GM21576 (cell line): ENCODE results near the gene CARD10.
A peak's percentile ranks its signal among the peaks of the same experiment; 100 is the strongest.

Experiments
- ATAC-seq: cut with Tn5 transposase; IDR thresholded peaks from one replicate; pipeline ENCODE4 v1.9.1; 2021; ENCODE audit warnings: mild to moderate bottlenecking, moderate library complexity; ENCODE audit not compliant: unreplicated experiment

Gene CARD10

DNA sequence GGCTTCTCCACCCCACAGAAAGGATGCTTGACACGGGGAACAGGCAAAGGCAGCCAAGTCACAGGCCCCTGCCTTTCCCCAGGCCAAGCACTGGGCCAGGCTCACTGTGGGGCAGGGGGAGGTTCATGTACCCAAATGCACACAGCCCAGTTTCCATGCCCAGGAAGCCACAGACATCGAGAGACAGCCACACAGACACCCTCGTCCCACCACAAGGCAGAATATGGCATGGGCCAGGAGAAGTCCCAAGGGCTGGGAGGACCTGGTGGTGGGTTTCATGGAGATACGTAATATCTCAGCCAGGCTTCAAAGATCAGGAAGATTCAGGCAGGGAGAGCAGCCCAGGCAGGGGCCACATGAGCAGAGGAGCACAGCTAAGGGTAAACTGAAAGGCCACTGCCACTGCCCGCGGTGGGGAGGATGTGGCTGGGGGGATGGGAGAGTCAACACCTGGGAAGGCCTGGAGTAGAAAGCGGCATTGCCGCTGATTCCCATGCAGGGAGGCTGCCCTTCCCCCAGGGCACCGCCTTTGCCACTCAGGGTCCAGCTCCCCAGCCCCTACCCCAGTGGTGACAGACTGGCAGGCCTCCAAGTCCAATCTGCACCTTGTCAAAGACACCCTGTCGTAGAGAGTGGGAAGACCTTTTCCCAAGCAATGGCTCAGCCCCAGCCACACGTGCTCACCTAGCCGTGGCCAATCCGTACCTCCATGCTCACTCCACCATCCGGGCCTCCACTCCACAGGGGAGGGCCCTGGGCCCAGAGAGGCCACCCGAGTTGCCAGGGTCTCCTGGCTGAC is 30.7 kb downstream of the CARD10 start:
- no peak for ATAC-seq

DNA sequence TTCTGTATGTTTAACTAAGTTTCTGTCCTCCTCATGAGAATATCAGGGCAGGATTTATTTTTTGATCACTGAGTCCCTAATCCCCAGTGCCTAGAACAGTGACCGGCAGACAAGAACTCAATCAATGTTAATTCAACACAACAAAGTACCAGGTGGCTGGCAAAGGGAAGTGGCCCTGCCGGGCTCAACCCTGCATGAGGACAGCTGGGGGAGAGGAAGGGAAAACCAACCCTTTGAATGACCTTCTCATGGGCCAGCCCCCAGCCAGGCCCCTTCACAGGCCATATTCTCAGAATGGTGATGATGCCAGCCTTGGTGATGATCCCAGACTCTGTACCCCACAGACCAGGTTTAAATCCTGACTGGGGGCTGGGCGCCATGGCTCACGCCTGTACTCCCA is 31.6 kb downstream of the CARD10 start:
- ATAC-seq: no peak

DNA sequence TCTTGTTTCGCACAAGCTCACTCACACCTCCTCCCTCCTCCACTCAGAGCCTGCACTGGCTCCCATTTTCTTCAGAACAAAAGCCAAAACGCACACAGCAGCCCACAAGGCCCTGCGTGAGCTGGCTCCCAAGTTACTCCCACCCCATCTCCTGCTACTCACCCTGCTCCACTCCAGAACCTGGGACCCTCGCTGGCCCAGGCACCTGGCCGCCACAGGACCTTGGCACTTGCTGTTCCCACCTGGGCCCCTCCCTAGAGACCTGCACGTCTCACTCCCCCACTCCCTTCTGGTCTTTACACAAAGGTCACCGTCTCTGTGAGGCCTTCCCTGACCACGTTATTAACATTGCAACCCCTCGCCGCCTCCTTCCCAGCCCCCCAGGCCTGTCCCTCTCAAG is 32.1 kb downstream of the CARD10 start:
- ATAC-seq: no peak

- ATAC-seq: no peak
Observed at GRCh38 chr22:37486224-37486845, 32.9 kb downstream of the CARD10 start, which contains the start of gene MFNG. MFNG (minus strand) TSS chr22:37486384; CDS start chr22:37486177, 207 bp downstream.

- ATAC-seq: no peak
Observed at GRCh38 chr22:37485395-37486223, 33.6 kb downstream of the CARD10 start.

GRCh38 chr22:37484480-37485394 is 34.5 kb downstream of the CARD10 start:
- ATAC-seq: peak; percentile 41

DNA sequence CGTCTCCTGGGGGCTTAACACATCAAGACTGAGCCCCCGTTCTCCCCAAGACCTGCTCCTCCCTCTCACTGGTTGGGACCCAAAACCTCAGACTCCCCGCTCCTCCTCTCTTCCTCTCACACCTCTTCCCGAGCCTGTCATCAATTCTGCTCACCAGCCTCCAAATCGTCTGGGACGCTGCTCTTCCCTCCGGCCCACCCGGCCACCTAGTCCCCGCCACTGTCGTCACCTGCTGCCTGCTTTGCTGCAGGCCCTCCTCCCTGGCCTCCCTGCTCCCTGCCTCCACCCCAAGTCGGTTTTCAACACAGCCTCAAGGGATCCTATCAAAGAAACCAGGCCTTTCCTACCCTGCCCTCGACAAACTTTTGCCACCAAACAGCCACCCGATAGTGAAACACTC is 36.2 kb downstream of the CARD10 start:
- ATAC-seq: no peak

DNA sequence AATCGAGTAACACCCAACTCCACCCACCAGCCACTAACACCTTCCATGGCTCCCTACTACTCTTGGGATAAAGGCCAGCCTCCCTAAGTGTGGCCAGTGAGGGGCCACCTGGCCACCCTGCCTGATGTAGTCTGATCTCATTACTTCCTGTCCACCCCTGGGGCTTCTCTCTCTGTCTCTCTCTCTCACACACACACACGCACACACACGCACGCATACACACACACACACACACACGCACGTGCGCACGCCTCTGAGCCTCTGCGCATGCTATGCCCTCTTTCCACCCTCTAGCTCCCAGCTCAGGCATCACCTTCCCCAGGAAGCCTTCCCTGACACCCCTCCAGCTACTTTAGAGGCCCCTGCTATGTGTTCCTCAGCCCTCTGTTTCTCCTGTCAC is 37.0 kb downstream of the CARD10 start:
- ATAC-seq: no peak

DNA sequence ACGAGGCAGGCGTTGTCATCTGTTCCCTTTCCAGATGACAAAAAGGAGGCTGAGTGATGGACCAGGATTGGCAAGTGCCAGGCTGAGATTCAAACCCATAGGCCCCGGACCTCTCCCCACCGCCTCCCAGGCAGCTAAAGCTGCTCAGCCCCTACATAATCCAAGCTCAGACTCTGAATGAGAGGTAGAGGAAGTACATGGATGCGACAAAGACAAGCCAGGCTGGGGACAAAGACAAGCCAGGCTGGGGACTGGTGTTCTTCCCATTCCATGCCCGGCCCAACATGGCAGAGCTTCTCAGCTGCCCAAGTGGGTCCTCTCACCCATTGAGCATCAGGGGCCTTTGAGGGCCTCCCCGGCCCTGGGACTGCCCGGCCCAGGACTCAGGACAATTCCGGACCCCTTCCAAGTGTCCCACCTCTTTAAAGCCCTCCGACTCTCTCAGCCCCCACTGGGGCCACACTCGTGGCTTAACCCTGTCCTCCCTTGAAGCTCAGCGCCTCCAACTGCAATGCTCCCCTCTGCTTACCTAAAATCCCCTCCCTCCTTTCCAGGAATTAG is 37.8 kb downstream of the CARD10 start:
- ATAC-seq: no peak

DNA sequence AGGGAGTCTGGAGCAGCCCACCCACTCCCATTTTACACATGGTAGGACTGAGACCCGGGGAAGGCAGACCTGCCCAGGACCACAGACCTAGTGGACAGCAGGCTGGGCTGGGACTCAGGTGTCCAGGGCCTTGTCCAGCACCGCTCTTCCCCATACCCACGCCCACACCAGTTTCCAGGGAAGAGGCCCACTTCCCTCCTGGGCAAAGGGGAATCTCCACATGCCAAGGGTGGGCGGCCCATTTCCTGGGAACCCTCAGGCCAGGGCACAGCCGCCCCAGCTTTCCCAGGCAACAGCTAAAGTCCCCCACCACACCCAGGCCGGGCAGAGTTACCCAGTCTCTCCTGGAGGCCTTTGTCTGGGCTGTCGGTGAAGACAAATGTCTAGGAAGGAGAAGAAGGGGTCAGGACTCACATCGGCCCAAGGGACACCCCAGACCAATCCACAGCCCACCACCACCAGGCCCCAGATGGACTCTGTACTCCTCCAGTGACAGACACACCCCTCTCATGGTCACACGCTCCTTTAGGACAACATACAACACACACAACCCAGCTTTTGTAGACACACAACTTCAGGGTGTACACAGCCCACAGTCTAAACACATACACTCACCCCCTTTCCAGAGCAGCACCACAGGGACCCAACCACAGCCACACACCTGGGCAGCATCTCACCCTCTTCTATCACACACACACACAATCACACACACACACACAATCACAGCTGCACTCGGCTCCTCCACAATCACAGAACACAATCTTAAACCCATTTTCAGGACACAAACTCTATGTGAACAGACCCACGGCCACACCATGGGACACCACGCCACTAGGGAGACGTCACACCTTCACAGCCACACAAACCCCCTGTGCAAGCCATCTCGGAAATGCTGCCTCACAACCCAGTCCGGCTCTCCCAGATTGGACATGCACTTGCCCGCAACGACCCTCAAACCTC is 38.5 kb downstream of the CARD10 start:
- no peak for ATAC-seq

DNA sequence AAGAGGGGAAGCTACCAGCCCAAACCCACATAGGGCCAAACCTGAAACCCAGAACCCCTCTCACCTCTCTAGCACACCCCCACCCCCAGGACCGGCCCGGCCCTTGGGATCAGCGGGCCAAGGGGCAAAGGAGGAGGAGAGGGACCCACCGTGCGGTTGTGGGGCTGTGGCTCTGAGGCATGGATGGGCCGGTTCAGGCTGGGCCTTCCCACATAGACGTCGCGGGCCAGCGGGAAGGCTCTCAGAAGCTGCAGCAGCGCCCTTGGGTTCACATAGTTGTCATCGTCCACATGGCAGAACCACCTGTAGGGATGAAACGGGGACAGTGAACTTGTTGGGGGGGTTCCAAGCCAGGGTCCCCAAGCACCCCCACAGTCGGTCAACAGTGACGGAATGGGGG is 40.0 kb downstream of the CARD10 start:
- ATAC-seq: no peak

GRCh38 chr22:37476389-37477329 is 42.6 kb downstream of the CARD10 start:
- no peak for ATAC-seq

GRCh38 chr22:37474447-37475090 is 44.6 kb downstream of the CARD10 start:
- ATAC-seq: no peak

GRCh38 chr22:37473437-37473946 is 45.7 kb downstream of the CARD10 start:
- no peak for ATAC-seq

DNA sequence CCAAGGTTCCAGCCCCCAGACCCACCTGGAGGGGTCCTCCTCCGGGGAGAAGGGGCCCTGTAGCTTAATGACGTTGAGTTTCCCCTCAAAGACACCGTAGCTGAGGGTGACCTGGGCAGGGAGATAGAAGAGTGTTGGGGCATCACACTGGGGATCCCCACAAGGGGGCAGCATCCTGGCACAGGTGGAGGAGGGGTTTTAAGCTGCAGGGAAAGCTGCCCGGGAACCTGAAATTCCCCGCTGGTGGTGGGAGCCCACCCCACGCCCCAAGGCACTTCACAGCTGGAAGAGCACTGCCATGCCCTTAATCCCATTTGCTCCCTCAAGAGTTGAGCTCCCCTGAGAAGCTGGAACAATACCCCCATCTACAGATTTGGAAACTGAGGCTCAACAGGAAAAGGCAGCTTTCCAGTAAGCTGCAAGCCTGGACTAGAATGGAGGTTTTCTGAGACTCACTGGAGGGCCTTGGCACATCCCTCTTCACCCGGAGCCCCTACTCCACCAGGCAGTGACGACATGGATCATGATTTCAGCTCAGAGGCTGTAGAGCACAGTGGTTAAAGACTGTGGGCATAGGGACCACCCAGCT is 46.7 kb downstream of the CARD10 start:
- ATAC-seq: no peak

DNA sequence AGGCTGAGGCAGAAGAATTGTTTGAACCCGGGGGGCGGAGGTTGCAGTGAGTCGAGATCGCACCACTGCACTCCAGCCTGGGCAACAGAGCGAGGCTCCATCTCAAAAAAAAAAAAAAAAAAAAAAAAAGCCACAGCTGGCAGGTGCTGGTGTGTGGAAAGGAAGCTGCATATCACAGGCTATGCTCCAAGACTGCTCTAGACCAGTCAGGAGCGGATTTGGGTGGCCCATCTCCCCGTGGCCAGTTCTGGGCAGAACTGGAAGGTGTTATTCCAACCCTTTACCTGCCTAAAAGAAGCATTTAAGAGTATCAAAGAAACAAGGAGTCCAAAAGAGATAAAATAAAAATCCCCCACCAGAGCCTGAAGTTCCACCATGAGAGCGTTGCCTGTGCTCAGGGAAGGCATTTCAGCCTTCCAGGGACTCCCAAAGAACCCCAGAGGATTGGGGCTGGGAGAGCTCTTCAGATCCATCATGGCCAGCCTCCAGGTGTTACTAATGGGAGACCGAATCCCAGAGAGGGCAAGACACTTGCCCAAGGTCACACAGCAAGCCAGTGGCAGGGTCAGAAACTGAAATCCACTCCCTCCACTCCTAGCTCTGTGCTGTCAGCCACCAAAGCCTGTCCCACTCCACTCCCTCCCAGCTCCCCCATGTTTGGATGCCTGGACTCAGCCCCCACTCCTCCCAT is 47.3 kb downstream of the CARD10 start:
- ATAC-seq: no peak
